Measurements from ENCODE around the gene CAV2.

The CAV2 gene

DNA sequence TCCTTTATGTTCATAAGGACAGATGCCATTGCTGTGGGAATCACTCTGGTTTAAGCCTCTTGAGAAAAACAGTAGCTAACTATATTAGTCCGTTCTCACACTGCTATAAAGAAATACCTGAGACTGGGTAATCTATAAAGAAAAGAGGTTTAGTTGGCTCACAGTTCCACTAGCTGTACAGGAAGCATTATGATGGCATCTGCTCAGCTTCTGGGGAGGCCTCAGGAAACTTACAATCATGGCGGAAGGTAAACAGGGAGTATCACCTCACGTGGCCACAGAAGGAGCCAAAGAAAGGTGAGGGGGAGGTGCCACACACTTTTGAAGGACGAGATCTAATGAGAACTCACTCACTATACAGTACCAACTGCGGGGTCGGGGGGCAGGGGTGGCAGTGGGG lies 2.9 kb upstream of the CAV2 start:
- no peak for DNase-seq

DNA sequence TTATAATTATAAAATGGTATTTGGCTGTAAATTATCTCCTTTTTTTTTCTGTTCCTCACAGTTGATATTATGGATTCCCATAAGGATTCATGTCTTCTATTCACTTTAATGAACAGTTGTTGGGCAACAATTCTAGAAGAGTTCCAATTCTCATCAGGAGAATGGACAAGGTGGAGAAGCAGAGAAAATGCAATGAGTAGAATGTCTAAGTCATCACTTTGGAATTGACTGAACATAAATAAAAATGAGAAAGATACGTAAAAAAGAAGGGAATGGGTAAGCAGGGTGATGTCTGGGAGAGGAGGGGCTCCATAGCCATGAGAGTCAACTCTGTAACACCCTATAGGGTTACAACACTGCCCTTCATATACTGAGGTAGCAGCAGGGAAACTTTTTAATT lies 1.8 kb upstream of the CAV2 start:
- no peak for DNase-seq

DNA sequence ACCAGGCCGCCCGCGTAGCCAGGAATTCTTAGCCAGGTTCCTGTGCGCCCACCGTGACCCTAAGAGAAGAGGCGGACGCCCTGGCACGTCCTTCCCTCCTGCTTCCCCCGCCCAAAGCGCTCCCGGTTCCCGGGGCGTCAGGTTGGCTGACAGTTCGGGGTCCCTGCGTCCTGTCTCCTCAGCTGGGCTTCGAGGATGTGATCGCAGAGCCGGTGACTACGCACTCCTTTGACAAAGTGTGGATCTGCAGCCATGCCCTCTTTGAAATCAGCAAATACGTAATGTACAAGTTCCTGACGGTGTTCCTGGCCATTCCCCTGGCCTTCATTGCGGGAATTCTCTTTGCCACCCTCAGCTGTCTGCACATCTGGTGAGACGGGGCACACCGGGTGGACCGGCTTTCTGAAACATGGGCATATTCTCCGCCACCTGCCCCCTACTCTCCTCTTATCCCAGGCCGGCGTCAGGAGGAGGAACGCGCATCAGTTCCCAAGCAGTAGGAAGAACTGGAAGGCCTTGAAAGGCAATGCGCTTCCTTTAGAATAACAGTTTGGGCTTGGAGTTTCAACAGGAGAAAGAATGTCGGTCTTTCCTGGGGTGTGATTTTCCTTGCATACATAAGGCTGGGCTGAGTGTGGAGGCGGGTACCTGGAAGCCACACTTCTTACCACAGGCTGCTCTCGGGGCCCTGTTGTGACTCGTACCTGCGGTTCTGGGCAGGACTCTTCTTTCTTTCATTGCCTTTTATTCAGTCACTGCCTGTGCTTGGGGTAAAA lies 728 bp downstream of the CAV2 start:
- no peak for DNase-seq

DNA sequence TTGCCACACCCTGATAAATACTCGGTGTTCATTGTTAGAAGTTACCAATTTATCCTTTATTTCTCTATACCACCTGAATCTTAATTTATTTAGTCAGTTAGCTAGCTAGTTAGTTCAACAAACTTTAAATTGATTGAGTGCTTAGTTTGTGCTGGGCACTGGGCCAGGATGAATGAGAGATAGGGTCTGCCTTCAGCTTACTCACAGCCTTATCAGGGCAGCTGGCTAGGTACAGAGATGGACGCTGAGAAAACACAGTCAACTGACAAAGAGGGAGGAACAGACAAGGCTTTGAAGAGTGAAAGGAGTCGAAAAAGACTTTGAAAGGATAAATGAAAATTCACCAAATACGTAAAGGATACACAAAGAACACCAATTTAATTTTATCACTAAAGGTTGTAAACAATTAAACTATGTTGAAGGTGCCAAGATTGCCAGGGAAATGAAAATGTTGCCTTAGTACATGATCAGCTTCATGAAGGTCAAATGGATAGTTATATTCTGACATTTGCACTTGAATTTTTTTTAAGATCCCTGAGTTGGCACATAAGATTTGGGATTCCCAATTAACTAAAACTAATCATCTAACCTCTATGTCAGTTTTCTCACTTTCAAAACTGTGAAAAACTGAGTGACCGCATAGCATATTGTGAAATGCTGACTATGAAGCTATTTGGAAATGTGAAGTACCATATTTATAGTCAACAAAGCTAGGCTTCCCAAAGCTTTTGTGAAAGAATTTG lies 2.1 kb downstream of the CAV2 start:
- no peak for DNase-seq

GRCh38 chr7:116502201-116503096 lies 2.9 kb downstream of the CAV2 start:
- no peak for DNase-seq

DNA sequence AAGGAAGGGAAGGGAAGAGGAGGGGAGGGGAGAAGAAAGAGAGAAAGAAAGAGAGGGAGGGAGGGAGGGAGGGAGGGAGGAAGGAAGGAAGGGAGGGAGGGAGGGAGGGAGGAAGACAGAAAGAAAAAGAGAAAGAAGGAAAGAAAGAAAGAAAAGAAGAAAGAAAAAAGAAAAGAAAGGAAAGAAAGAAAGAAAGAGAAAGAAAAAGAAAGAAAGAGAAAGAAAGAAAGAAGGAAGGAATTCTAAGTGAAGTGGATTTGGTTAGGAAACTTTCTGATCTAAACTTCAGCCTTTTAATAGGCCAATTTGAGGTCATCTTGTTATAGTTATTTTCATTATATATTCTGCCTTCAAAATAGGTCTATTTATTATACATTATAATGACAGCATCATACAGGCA lies 4.3 kb downstream of the CAV2 start:
- DNase-seq = no peak

DNA sequence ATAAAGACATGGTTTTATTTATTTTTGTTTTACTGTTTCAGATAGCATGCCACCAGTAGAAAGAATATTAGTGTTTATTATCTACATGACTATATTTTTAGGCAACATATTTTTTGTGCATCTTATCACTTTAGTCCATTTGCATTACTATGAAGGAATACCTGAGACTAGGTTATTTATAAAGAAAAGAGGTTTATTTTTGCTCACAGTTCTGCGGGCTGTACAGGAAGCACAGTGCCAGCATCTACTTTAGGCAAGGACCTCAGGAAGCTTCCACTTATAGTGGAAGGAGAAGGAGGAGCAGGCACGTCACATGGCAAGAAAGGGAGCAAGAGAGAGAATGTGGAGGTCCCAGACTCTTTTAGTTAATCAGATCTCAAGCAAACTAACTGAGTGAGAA lies 5.7 kb downstream of the CAV2 start:
- DNase-seq = no peak

DNA sequence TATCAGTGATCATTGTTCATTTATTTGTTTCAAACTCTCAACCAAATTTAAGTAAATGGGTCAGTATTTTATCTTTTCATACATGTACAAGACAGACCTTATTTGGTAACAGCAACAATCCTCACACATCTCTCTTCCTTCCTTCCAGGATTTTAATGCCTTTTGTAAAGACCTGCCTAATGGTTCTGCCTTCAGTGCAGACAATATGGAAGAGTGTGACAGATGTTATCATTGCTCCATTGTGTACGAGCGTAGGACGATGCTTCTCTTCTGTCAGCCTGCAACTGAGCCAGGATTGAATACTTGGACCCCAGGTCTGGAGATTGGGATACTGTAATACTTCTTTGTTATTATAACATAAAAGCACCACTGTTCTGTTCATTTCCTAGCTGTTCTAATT lies 6.3 kb downstream of the CAV2 start:
- DNase-seq = no peak

GRCh38 chr7:116509982-116510579 lies 10.5 kb downstream of the CAV2 start:
- DNase-seq = no peak

GRCh38 chr7:116510795-116511194 lies 11.3 kb downstream of the CAV2 start:
- DNase-seq = no peak

- no peak for DNase-seq
Observed at GRCh38 chr7:116511552-116512519, 12.3 kb downstream of the CAV2 start.

- DNase-seq = no peak
Observed at GRCh38 chr7:116512520-116513188, 13.1 kb downstream of the CAV2 start.

GRCh38 chr7:116515584-116515983 lies 16.0 kb downstream of the CAV2 start:
- no peak for DNase-seq

- DNase-seq = no peak
Observed at GRCh38 chr7:116516324-116516723, 16.8 kb downstream of the CAV2 start.

GRCh38 chr7:116517626-116518025 lies 18.1 kb downstream of the CAV2 start:
- no peak for DNase-seq

- DNase-seq = no peak
Observed at GRCh38 chr7:116518961-116519360, 19.4 kb downstream of the CAV2 start.

DNA sequence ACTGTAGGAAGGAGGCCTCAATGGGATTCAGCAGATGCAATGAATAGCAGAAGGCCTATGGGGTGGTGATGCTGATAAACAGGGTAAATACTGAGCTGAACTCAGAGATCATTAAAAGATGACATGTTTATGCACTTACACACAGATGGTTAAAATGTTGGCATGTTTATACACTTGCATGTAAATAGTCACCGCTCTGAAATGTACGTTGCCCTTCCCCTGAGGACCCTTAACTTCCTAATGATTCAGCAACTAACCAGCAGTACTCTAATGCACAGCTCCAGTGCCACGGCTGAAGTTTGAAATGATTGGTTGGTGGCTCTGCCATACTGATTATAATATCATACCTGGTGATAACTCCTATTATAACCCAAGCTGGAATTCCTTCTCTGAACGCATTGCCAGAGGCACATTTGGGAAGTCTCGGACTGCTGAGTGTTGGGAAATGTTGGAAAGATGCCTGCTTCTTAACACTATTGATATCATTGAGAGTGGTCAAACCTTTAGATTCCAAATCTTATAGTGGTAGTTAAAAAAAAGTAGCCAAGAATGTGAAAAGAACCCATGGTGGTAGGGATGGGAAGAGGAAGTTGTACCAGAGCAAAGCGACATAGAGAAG lies 21.6 kb downstream of the CAV2 start:
- no peak for DNase-seq

GRCh38 chr7:116522247-116522646 lies 22.7 kb downstream of the CAV2 start:
- DNase-seq = no peak

GRCh38 chr7:116524221-116524608 lies 24.7 kb downstream of the CAV2 start:
- no peak for DNase-seq

GRCh38 chr7:116524609-116525297 lies 25.2 kb downstream of the CAV2 start, which contains the start of gene CAV1:
Gene CAV1, plus strand, starts transcription at chr7:116525036. Its CDS starts 27 bp downstream, at chr7:116525063.
- DNase-seq = no peak

All from GDM1 (cell line).